Right kidney (tissue), 1 donor: Measurements from ENCODE around the gene ADCY10.
"Not testable (repeated sequence)": the region's sequence is repeated elsewhere in the genome, so short reads cannot be mapped to it uniquely, and the experiment has no call there.

ENCODE experiments used
- DNase-seq: peaks from one replicate; pipeline ENCODE4 v3.0.0-alpha.2; 2016

Gene ADCY10

GRCh38 chr1:167881069-167881468, 32.9 kb downstream of the ADCY10 start:
- no peak for DNase-seq

GRCh38 chr1:167880580-167881021, 33.3 kb downstream of the ADCY10 start:
- DNase-seq, result no peak

GRCh38 chr1:167879508-167879907, 34.4 kb downstream of the ADCY10 start:
- no peak for DNase-seq

GRCh38 chr1:167878372-167879160, 35.4 kb downstream of the ADCY10 start:
- no peak for DNase-seq

- DNase-seq, result no peak
These were observed 37.2 kb downstream of the ADCY10 start for GRCh38 chr1:167876597-167877175.

DNA sequence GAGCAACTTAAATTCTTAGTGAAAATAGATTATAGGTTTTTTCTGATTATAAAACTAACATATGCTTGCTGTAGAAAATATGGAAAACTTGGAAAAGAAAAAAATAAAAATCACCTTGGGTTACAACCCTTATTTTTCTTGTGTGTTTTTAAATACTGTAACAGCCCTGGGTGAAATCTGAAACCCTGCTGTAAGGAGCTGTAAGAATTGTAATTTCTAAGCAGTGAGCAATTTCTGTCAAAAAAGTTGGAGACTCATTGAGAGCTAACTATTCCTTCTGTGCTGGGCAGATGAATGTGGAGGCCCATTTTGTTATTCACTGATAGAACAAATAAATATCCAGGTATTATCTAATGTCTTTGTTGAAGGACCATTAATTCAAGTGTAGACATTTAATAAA, 42.6 kb downstream of the ADCY10 start:
- no peak for DNase-seq

GRCh38 chr1:167869157-167870001, 44.6 kb downstream of the ADCY10 start:
- DNase-seq, result not testable (repeated sequence)

DNA sequence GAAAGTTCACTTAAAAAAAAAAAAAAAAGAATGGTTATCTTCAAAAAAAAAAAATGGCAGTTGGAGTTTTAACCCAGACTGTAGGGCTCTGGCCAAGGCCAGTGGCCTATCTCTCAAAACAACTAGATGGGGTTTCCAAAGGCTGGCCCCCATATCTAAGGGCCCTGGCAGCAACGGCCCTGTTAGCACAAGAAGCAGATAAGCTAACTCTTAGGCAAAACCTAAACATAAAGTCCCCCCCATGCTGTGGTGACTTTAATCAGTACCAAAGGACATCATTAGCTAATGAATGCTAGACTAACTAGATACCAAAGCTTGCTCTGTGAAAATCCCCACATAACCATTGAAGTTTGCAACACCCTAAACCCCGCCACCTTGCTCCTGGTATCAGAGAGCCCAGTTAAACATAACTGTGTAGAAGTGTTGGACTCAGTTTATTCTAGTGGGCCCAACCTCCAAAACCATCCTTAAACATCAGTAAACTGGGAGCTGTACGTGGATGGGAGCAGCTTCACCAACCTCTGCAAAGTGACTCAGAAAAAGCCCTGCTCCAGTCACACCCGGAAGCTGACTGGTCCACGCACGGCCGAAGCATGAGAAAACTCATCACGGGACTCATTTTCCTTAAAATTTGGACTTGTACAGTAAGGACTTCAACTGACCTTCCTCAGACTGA, 47.1 kb downstream of the ADCY10 start:
- DNase-seq, result not testable (repeated sequence)

DNA sequence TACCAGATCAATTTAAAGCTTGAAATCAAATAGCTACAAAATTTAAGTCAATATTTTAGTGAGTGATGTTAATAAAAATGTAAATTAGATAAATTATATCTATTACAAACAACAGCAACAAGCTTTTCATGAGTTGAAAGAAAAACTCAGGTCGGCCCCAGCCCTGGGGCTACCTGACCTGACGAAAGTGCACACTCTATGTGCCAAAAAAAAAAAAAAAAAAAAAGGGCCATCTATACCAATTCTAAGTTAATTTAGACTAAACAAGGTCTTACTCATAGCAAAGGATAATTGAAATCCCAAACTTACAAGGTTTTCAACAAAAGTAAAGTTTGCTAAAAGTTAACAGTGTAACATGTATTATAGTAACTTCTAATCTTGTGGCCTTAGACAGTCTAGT, 47.6 kb downstream of the ADCY10 start:
- DNase-seq, result not testable (repeated sequence)

DNA sequence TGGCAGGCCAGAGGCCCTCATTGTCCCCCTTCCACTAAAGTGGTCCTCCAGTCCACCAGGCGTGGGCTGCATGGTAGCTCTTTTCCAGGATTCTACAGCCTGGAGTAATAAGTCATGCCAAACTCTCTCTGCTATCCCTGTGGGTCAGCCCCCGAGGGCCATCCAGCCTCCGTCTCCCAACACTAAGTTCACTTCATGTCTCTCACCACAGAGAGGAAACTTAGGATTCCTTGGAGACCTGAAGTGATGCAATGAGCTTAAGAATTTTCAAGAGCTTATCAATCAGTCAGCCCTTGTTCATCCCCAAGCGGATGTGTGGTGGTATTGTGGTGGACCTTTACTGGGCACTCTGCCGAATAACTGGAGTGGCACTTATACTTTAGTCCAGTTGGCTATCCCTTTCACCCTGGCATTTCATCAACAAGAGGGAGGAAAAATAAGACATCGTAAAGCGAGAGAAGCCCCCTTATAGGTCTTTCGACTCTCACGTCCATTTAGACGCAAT, 48.1 kb downstream of the ADCY10 start:
- DNase-seq, result not testable (repeated sequence)

DNA sequence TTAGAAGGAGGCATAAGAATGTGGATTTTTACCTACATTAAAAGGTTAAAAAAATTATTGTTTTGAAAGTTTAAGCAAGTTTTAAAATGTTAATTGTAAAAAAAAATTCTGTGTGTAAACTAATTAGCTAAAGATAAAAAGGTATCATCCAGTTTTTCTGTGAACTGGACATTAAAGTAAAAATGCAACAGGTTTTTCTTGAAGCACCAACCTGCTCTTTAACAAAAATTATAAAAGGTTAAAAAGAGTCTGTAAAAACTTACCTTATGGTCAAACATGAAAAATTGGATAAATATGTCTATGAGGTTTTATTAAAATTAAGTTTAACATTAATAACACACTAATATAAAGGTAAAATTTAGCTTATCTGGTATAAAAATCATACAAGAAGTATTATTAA, 48.7 kb downstream of the ADCY10 start:
- not testable (repeated sequence) for DNase-seq

DNA sequence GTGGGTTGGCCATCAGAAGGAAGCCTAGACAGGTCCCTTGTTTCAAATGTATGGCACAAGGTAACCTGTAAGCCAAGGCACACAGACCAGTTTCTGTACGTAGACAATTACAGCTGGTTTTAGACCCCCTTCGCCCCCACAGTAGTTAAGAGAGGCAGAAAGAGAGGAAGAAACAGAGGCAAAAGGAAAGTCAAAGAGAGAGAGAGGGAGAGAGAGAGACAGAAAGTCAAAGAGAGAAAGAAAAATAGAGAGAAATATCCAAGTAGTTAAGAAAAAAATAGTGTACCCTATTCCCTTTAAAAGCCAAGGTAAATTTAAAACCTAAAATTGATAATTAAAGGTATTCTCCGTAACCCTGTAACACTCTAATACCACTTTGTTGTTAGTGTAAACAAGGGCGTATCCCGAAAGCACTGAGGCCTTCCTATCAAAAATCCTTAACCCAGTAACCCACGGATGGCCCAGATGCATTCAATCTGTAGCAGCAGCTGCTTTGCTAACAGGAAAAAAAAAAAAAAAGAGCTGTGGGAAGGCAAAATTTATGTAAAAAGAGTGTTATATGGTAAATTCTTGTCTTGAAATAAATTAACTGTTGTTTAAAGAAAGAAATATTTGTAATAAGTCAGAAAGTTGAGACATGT, 49.4 kb downstream of the ADCY10 start:
- no peak for DNase-seq

- DNase-seq, result no peak
These were observed 50.0 kb downstream of the ADCY10 start for GRCh38 chr1:167863921-167864279.

GRCh38 chr1:167863191-167863920, 50.6 kb downstream of the ADCY10 start:
- not testable (repeated sequence) for DNase-seq

DNA sequence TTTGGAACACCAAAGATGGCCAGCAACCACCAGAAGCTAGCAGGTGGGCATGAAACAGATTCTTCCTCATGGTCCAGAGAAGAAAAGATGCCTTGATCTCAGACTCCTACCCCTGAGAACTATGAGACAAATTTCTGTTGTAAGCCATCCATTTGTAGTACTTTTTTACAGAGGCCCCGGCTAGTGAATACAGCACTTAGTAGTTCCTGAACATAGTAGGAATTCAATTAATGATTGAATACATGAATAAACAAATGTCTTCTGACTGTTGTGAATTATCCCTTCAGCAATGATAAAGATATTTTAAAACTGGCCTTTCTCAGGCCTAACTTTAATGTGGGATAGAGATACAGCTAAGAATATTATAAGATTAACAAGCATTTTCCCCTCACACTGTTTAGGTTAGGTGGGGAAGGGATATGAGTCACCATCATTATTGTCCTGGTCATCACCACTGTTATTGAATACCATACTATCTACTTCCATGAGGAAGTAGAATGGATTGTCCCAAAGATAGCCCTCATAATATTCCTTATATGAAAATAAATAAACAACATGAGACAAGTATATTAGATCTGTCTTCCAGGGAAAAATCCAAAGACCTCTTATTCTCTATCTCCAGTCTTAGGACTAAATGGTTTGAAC, 51.4 kb downstream of the ADCY10 start:
- DNase-seq, result no peak

GRCh38 chr1:167861664-167862381, 52.1 kb downstream of the ADCY10 start:
- no peak for DNase-seq

- no peak for DNase-seq
These were observed 53.6 kb downstream of the ADCY10 start for GRCh38 chr1:167860231-167860923.

DNA sequence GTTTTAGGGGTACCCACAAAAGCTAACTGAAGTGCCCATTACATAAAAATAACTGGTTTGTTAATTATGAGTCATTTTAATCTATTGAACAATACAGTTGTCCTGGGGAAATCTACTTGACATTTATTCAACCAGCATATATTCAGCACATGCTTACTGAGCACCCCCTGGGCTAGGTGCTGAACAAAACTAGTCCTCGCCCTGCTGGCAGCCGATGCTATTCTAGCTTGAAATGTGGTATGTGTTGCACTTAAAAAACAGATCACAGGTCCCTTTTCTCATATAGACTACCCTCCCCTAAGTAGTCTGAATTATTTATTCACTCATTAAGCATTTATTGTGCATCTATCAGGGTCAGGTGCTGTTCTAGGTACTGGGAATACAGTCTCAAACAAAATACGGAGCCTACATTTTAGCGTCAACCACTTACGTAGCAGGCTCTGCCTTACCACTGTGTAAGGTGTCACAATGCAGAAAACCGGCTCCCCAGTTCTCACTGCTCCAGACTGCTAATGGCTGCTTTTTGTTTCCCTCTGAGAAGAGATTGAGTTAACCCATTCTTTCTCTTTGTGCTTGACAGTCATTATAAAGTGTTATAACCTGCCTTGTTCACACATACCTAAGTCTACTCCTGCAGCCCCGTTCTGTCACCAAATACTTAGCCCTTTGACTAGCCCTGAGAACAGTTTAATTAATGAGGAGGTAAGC, 57.1 kb downstream of the ADCY10 start:
- DNase-seq, result no peak

- DNase-seq, result no peak
These were observed 59.8 kb downstream of the ADCY10 start for GRCh38 chr1:167854184-167854583.
